ENCODE measurements around the gene BMPER.
A peak's percentile ranks its signal among the peaks of the same experiment; 100 is the strongest.

BMPER gene

DNA sequence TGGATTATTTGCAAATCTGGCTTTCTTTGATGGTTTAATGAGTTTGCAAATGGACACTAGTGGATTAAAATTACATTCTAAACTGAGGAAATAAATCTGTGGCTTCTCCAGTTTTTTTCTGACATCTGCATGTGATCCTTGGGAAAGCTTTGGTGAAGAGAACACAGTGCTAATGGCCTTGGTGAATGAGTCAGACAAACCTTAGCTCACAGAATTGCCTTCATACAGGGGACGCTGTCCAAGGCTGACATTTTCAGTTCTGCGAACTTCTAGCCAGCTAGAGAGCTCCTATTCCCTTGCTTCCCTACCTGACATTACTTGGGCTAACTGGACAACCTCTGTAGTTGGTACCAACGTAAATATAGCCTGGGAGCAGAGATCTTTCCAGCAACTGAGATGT, 21.2 kb downstream of the BMPER start:
- no peak for DNase-seq

- no peak for DNase-seq
These were observed 23.6 kb downstream of the BMPER start for GRCh38 chr7:33928986-33929385.

DNA sequence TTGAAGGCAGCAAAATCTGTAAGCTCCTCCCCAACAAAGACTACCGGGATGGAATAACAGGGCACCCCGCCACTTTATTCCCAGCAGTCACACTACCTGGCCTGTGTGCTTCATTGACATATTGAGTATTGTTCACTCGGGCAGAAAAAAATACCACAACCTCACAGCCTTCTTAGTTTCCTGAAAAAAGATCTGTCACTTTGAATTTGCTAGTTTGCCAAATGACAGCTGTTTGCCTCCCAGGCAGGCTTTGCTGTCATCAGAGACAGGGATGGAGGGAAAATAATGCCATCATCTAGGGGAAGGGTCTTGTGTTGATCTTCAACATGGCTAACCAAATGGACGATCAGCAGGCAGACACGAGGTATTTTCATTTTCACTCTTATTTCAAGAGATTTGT, 26.9 kb downstream of the BMPER start:
- no peak for DNase-seq

DNA sequence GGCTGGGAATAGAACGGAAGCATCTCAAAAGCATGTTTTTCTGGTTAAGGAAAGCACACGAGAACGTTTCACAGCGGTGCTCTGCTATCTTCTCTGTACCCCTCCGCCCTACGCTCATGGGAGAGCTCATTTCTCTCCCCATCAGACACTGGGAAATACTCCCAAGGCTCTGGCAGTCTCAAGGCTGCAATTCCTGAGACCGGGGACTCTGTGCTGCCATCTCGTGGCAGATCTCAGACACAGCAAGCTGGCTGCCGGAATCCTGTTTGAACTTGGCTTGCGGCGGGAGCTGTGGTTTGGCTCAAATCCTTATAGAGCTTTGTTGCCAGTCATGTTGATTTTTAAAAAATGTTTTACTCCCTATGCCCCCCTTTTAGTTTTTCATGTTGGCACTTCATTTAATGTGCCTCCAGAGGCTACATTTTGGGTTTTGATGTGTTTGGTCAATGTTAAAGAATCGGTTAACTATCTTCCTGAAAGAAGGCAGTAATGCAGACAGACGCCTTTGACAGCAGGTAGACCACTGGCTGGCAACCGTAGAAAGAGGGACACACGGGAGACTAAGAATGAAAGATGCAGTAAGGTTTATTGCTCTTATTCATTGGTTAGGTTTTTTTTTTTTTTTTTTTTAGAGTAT, 27.6 kb downstream of the BMPER start:
- peak; percentile 21 for DNase-seq

GRCh38 chr7:33933611-33934281, 28.4 kb downstream of the BMPER start:
- no peak for DNase-seq

DNA sequence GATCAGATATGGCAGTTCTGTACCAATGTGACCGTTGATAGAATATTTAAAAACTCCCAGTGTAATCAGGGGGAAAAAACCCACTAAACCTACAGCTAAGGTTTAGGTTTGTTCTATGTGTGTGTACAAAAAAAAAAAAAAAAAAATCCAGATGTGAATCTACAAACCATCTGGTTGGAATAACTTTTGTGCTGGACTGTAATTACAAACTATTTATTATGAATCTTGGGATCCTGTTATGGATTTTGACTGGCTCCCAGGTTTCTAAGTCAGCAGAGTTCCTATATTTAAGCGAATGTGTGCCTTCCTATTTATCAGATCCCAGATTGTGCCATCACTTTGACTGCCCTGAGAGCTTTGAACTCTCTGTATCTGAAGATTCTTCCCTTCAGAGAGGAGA, 29.1 kb downstream of the BMPER start:
- no peak for DNase-seq

DNA sequence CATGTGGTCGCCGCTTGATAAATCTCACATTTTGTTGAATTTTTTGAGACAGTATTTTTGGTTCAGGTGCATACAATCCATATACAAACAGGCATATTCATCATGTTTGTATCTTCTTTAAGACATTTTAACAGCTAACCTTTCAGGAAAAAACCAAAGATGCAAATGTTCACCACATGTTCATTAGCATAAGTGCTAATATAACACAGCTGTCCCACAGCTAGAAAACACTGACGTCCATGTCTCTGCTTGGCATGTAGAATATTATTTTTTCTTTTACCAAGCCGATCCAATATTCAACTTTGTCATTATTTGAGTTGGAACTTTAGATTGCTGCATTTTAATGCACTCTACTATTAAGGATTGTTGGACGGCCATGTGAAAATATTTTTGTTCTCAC, 31.2 kb downstream of the BMPER start:
- no peak for DNase-seq

- no peak for DNase-seq
These were observed 32.5 kb downstream of the BMPER start for GRCh38 chr7:33937871-33938270.

DNA sequence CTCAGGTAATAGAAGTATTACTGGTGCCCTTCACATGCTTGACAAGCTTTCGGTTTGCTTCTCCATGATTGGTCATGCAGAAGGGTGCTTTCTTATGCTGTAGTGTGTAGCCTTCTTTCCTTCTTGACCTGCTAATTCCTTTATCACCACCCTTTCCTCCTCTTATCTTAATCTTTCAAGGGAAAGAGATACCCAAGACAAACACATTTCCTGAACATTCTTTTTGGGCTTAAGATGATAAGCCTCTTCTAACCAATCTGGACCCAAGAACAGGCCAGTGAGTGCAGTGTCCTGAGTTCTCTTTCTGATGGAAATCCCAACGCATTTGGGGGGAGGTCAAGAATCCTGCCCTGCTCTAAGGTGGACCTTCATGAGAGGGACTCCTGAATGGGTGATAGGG, 33.8 kb downstream of the BMPER start:
- DNase-seq = no peak

- DNase-seq = no peak
These were observed 35.2 kb downstream of the BMPER start for GRCh38 chr7:33940503-33940902.

DNA sequence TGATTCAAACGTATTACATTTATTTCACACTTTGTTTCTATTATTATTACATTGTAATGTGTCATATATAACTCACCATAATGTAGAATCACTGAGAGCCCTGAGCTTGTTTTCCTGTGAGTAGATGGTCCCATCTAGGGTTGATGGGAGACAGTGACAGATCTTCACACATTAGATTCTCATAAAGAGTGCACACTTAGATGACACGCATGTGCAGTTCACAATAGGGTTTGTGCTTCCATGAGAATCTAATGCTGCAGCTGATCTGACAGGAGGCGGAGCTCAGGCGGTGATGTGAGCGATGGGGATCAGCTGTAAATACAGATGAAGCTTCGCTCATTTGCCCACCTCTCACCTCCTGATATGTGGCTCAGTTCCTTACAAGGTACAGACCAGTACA, 36.1 kb downstream of the BMPER start:
- DNase-seq = no peak

GRCh38 chr7:33946094-33946699, 40.9 kb downstream of the BMPER start:
- DNase-seq = no peak

GRCh38 chr7:33950047-33950714, 44.8 kb downstream of the BMPER start:
- DNase-seq = no peak

GRCh38 chr7:33952824-33953223, 47.5 kb downstream of the BMPER start:
- no peak for DNase-seq

DNA sequence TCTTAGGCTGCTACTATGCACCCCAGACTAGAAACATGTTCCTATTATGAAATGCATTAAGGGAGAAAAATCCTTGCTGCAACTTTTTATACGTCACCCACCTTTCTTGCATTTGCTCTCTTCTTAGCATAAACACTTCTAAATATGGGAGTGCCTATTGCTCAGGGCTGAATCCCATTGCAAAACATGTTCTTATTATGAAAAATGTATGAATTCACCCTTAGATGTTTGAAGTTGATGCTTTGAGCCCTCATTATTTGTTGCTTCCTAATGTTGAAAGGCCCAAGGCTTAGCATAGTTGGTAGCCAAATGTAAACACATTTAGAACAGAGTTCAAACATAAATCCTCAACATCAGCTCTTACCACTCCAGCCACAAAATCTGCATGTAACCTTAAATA, 52.8 kb downstream of the BMPER start:
- DNase-seq = no peak

- DNase-seq = no peak
These were observed 54.3 kb downstream of the BMPER start for GRCh38 chr7:33959676-33960075.

- no peak for DNase-seq
These were observed 56.6 kb downstream of the BMPER start for GRCh38 chr7:33961948-33962347.

DNA sequence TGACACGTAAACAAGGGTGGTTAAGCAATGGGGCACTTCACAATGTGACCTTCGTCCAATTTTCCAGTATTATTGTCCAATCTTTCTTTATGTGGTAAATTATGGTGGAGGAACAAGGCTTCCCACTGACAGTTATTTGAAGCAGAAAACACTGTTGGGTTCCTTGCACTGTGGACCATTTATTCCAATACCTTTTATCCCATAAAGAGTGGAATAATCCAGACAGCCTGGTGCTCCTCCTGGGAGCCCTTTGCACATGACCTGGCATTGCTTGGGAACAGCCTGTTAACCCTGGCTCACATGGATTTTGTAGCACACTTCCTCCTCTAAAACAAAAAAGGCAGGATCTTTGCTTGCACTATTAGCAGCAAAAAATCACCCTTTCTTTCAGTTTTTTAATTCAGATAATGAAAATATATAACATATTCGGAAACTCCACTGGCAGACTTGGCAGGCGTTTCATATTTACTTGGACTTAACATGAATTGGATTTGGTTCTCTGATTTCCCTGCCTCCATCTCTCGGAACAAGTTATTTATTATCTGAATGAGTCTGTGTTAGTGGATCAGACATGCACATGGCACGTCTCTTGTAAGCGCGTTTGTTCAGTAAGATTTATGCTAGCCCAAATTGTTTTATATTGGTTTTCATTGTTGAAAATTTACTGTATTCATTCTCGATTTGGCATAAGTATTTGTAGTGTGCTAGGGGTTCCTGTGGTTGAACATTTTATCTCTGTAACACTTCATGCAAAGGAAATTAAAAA, 59.3 kb downstream of the BMPER start:
- DNase-seq = no peak

DNA sequence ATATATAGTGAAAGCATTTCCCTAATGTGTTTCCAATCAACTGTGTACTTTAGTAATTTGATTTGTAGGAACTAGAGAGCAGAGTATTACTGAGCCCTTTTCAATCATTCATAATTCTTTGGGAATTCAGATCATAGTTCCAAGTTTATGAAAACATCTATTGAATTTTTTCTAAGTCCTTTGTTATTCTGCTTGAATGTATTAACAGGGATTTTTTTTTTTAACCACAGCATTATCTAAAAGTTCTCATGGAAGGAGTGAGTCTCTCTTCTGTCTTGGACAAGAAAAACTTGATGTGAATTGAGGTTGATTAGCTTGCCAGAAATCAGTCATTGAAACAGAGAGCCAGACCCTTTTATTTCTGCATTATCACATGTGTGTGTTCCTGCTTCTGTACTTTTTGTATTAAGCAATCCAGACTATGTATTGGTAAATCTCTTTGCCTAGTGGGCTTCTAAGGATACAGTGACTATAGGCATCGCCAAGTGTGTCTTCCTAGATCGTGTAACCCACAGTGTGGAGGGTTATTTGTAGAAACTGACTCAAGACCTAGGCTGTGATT, 59.9 kb downstream of the BMPER start:
- no peak for DNase-seq

DNA sequence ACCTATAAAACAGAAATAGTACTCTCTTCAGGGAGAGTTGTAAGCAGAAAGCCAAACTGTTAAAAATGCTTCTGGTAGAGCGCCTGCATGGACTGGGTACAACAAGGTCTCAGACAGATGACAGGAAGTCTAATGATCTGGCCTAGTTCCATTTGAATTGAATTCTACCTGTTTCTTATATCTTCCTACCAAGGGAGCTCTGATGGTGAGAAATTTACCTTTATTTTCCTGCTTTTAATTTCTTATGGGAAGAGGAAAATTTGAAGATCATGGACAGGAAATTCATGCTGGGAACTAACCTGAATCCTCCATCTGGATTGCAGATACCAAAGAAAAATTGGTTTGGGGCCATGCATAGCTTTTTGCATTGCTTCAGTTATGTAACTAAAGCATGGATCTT, 63.3 kb downstream of the BMPER start:
- DNase-seq = no peak

- no peak for DNase-seq
These were observed 65.2 kb downstream of the BMPER start for GRCh38 chr7:33970536-33970935.

DNA sequence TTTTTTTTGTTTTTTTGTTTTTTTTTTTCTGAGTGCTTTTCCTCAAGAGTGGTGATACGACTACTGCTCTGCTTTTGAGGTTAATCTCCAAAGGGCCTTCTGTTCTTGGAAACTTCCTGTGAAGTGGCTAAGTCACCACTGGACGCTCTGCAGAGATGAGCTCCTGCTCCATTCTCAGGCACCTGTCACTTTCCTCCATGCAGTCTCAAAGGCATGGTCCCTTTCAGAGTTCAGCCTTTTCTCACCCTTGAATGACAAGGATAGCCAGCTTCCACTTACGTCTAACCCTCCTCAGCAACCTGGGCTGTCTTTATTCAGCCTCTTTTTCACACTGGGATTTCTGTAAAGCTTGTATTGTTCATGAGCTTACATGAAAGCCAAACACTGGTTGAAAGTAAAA, 65.8 kb downstream of the BMPER start:
- DNase-seq = no peak
